Muscle layer of duodenum (tissue), 2 donors: ENCODE measurements around the gene TSSK2.
"Not testable (repeated sequence)": the region's sequence is repeated elsewhere in the genome, so short reads cannot be mapped to it uniquely, and the experiment has no call there.

Source experiments
- H3K27ac ChIP-seq: one replicate; pipeline ENCODE4 v1.7.0; 2013; ENCODE audit warnings: mild to moderate bottlenecking, low read length
- H3K27me3 ChIP-seq: one replicate; pipeline ENCODE4 v1.7.0; 2013; ENCODE audit warnings: low read depth, mild to moderate bottlenecking, control low read depth, low read length
- H3K36me3 ChIP-seq, 2 donors: one replicate each; pipeline ENCODE4 v1.7.0; 2013; ENCODE audit warnings: low read length in 2 of 2, control low read depth in 1 of 2, mild to moderate bottlenecking in 1 of 2; ENCODE audit not compliant: insufficient read depth in 2 of 2, control insufficient read depth in 1 of 2
- H3K4me1 ChIP-seq, 2 donors: one replicate each; pipeline ENCODE4 v1.7.0; 2013; ENCODE audit warnings: low read length in 2 of 2, mild to moderate bottlenecking in 2 of 2, control low read depth in 1 of 2, moderate library complexity in 1 of 2; ENCODE audit not compliant: insufficient read depth in 2 of 2, control insufficient read depth in 1 of 2
- H3K4me3 ChIP-seq, 2 donors: one replicate each; pipeline ENCODE4 v1.7.0; 2013; ENCODE audit warnings: low read length in 2 of 2, low read depth in 1 of 2, mild to moderate bottlenecking in 1 of 2
- H3K9me3 ChIP-seq, 2 donors: one replicate each; pipeline ENCODE4 v1.7.0; 2013; ENCODE audit warnings: low read length in 2 of 2, control low read depth in 1 of 2, mild to moderate bottlenecking in 1 of 2; ENCODE audit not compliant: control insufficient read depth in 1 of 2
- donor health status: healthy.

The TSSK2 gene

DNA sequence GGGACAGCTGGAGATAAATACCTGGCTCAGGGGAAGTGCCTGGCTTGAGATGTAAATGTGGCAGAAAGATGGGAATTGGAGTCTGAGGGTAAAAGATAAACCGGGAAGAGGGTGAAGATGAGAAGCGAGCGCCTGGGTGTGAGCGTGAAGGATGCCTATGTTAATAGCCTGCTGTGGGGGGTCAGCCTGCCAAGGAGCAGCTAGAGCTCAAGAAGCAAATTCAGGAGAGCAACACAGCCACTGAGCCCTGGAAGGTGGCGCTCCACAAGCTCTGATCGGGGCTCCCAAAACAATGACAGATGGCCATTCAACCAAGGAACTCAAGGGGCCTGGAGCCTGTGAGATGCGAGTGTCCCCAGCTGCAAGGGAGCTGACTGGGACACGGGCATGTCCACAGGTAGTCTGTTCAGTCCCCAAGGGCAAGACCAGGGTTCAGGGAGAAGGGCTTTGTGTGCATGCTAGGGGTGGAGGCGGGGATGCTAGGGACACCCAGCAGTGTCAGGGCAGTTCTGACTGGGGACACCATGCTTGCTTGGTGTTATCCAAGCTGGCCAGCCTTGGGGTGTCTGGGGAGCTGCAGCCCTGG, 16.2 kb downstream of the TSSK2 start:
- Histone ChIP-seq H3K36me3 (peaks cover 2 to 4% of the 10 kb centered on the region in 2 donors), H3K27me3 (peaks cover 26% of the 10 kb centered on the region), H3K4me3 (no peak overlapping the region), H3K27ac (no peak overlapping the region), H3K4me1 (peaks cover 0 to 20% of the 10 kb centered on the region in 2 donors), H3K9me3 (peaks cover 0 to 3% of the 10 kb centered on the region in 2 donors)

DNA sequence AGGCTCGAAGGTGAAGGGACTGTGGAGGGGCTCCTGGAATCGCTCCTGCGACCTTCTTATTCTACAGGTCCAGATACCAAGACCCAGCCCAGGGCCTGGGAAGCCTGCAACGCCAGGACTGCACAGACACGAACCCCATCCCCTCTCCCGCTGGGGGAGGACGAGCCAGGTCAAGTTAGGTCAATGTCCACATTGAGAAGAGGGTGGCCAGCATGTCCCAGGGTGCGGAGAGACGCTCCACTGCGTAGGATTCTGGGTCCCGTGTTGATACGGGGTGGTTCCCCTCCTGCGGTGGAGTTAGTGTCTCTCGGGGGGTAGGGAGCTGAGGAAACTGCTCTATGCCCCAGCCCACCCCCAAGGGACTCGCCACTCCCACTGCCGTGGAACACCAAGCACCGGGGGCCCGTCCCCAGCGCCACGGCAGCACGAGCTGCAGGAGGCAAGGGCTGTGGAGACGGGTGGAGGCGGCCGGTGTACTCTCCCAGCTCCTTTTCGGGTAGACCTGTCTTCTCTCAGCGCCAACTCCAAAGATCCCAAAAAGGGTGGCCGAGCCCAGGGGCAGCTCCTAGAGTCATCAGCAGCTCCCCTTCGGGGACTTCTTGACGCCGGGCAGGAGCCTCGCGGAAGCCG, 17.4 kb downstream of the TSSK2 start:
- Histone ChIP-seq H3K4me1 (peaks cover 0 to 15% of the 10 kb centered on the region in 2 donors), H3K36me3 (peaks cover 0 to 2% of the 10 kb centered on the region in 2 donors), H3K9me3 (peaks cover 0 to 3% of the 10 kb centered on the region in 2 donors), H3K27me3 (peaks cover 26% of the 10 kb centered on the region), H3K27ac (no peak overlapping the region), H3K4me3 (peak overlapping the region in 1 of 2 donors; percentile 51)

DNA sequence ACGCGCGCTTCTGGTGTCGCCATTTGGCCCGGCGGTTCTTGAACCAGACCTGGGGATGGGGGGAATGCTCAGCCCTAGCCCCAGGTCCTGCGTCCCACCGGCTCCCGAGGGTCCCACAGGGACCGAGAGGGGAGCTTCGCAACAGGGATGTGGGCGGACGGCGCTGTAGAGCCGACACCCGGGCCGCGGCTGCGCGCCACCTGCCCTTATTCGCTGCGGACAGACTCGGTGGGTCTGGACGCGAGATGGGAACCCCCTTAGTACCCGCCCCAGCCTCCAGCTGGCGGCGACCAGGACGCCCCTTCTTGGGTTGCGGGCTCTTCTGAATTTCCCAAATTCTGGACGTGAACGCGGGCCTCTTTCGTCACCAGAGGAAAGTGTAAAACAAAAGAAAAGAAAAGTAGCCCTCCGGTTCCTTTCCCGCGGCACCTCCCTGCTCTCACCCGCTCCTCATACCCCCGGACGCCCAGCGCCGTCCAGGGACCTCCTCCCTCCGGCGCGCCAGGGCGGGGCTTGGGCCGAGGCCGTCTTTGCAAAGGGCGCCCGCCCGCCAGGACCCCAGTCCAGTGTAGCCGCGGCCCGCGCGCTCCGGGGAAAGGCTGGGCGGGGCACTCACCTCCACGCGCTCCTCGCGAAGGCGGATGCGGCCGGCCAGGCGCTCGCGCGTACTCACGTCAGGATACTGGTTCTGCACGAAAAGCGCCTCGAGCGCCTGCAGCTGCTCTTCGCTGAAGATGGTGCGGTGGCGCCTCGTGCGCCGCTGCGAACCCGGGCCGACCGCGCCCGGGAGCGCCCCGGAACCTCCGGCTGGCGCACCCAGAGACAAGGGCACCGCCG, 18.2 kb downstream of the TSSK2 start:
- peak overlapping the region in 1 of 2 donors; percentile 51 for H3K4me3 ChIP-seq
- H3K9me3 ChIP-seq: peaks cover 0 to 3% of the 10 kb centered on the region in 2 donors
- peaks cover 0 to 10% of the 10 kb centered on the region in 2 donors for H3K4me1 ChIP-seq
- no peak overlapping the region for H3K27ac ChIP-seq
- H3K27me3 ChIP-seq: peaks cover 26% of the 10 kb centered on the region
- H3K36me3 ChIP-seq: peaks cover 0 to under 1% of the 10 kb centered on the region in 2 donors

DNA sequence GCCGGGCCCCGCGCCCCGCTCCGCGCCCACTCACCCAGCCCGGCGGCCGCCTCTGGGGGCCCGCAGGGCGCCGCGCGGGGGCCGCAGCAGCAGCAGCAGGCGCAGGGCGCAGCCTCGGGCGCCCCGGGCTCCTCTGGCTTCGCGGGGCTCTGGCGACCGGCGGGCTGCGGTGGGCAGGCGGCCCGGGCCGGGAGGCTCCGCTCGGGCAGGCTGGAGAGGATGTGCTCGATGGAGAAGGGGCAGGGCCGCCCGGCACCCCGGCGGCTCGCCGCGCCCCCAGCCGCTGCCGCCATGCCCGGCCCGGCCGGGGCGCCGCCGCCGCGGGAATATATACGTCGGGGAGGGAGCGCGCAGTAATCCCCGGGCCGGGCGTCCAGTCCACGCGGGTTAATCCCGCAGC, 18.9 kb downstream of the TSSK2 start, which contains the start of gene GSC2:
Gene GSC2, minus strand, starts transcription at position 302 of the 400 bp plus-strand sequence. Its CDS starts 9 bp downstream, at position 293.
- H3K4me3 ChIP-seq: peak within 1 kb of the TSS in 1 of 2 donors; percentile 51
- no peak within 1 kb of the TSS for H3K27ac ChIP-seq
- peaks cover 0 to 3% of the 10 kb centered on the region in 2 donors for H3K9me3 ChIP-seq
- peaks cover 26% of the 10 kb centered on the region for H3K27me3 ChIP-seq
- peaks cover 0 to 10% of the 10 kb centered on the region in 2 donors for H3K4me1 ChIP-seq
- no peaks in the 10 kb centered on the region for H3K36me3 ChIP-seq

DNA sequence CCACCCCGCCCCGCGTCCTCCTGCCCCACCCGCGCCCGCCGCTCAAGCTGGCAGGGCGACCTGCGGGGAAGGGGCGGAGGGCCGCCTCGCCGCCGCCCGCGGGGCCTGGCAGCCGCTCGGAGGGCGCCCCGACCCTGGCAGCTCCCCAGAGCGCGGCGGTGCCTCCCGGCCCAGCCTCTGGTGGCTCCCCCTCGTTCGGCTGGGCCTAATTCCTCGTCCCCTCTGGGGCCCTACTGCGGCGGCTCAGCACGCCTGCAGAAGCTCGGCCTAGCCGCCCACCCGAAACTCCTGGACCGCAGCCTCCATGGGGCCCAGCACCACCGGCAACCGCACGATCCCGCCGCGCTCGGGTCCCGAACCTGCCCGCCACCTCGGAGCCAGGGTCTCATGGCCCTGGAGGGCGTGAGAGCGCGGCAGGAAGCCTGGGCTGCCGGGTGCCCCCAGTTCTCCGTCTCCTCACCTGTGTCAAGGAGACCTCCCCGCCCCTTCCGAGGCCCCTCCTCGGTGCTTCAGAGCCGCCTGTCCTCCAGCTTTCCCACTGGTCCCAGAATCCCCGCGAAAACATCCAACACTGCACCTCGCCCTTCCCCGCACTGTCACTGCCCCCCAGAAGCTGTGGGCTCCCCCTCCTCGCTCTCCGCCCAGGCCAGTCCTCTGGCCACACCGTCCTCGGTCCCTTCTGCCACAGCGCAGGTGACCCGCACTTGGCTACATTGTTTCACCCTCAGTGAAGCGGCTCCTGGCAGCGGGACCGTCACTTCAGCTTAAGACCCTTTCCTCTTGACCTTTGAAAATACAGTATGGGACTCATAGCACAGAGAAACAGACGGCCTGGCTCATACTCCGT, 19.6 kb downstream of the TSSK2 start:
- peaks cover 26% of the 10 kb centered on the region for H3K27me3 ChIP-seq
- H3K27ac ChIP-seq: no peak overlapping the region
- no peak overlapping the region for H3K4me3 ChIP-seq

DNA sequence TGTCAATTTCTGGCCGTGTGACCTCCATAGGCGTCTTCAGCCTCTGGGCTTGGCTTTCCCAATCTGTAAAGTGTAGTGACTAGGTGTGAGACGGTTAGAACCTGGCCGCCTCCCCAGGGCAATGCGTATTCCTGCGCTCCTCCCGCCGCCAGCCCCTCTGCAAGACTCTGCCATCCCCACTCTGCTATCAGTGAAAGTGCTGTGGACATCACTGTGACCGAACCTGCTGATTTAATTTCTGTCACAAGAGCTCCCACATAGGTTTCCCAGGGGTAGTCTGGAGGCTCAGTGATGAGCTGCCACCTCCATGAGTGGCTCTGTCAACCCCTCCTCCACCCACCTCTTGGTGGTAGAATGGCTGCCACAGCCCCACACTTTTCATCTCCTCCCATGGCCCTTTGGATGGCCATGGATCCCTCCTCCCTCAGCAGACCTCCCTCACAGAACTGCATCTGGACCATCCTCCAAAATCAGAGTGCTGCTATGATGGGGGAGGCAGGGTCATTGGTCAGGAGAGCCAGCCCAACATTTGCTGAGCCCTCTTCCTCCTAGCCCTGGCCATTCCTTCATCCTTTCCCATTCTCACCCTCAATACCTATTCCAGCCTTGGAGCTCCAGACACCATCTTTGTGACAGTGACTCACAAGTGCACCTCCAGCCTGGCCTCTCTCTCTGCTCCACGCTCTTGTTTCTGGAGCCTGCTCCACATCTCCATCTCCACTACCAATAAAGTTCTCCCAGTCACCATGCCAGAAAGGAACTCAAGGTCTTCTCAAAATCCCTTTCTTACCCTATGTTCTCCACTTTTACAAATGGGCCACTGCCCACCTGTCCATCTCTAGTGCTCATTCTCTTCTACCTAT, 20.5 kb downstream of the TSSK2 start:
- H3K4me1 ChIP-seq: peaks cover 0 to 10% of the 10 kb centered on the region in 2 donors
- H3K4me3 ChIP-seq: no peak overlapping the region
- H3K36me3 ChIP-seq: no peaks in the 10 kb centered on the region
- peaks cover 0 to 3% of the 10 kb centered on the region in 2 donors for H3K9me3 ChIP-seq
- H3K27ac ChIP-seq: no peak overlapping the region
- peaks cover 26% of the 10 kb centered on the region for H3K27me3 ChIP-seq

More for the DNA sequence above, 19.6 kb downstream of the TSSK2 start:
- Histone ChIP-seq H3K9me3 (peaks cover 0 to 3% of the 10 kb centered on the region in 2 donors), H3K4me1 (peaks cover 0 to 10% of the 10 kb centered on the region in 2 donors), H3K36me3 (no peaks in the 10 kb centered on the region)

DNA sequence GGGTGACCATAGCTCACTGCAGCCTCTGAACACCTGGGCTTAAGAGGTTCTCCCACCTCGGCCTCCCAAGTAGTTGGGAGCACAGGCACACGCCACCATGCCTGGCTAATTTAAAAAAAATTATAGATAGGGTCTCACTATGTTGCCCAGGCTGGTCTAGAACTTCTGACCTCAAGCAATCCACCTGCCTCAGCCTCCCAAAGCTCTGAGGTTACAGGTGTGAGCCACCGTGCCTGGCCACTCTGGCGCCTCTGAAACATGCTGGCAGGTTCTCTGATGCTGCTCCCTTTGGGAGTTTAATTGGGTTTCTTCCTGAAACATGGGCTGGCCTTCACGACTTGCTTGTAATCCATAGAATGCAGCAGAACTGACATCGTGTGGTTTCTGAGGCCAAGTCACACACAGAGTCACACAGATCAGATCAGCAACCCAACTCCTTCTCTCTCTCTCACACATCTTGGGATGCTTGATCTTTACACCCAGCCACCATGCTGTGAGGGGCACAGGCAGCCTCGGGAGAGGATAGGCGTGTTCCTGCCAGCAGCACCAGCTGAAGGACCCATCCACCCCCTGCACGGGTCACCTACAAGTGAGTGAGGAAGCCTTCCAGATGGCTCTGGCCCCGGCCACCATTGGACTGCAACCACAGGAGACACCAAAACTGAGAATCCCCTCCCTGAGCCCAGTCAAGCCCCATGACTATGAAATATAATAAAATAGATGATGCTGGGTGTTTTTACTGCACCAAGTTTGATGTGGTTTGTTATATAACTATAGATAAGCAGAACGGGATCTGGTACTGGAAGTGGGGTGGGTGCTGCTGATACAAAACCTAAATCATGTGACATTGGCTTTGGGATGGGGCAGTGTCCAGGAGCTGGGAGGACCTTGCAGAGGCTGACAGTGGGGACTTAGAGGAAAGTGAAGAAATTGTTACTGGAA, 22.1 kb downstream of the TSSK2 start:
- no peak overlapping the region for H3K27ac ChIP-seq
- peaks cover 0 to 10% of the 10 kb centered on the region in 2 donors for H3K4me1 ChIP-seq
- no peak overlapping the region for H3K4me3 ChIP-seq
- peaks cover 0 to 3% of the 10 kb centered on the region in 2 donors for H3K9me3 ChIP-seq
- H3K27me3 ChIP-seq: peaks cover 25% of the 10 kb centered on the region
- H3K36me3 ChIP-seq: no peaks in the 10 kb centered on the region

DNA sequence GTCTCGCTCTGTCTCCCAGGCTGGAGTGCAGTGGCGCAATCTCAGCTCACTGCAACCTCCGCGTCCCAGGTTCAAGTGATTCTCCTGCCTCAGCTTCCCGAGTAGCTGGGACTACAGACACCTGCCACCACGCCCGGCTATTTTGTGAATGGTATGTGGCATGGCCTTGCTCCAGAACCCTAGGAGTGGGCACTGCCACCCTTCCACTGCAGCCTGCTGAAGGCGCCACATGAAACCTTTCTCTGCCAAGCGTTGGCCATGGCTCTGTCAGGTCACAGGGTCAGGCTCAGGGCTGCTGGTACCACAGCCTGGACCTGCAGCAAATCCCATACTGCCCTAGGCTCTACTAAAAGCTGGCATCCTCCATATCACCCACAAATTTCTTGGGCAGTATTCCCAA, 25.0 kb downstream of the TSSK2 start:
- H3K4me3 ChIP-seq, H3K4me1 ChIP-seq: not testable (repeated sequence)
- H3K27me3 ChIP-seq: peaks cover 11% of the 10 kb centered on the region

DNA sequence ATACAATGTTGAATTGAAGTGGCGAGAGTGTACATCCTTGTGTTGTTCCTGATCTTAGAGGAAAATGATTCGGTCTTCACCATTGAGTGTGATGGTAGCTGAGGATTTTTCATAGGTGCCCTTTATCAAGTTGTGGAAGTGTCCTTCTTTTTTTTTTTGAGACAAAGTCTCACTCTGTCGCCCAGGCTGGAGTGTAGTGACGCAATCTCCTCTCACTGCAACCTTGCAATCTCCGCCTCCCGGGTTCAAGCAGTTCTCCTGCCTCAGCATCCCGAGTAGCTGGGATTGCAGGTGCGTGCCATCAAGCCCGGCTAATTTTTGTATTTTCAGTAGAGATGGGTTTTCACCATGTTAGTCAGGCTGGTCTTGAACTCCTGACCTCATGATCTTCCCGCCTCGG, 27.5 kb downstream of the TSSK2 start:
- H3K27ac ChIP-seq, H3K4me3 ChIP-seq, H3K9me3 ChIP-seq, H3K4me1 ChIP-seq, H3K36me3 ChIP-seq, H3K27me3 ChIP-seq: not testable (repeated sequence)

More for the DNA sequence above, 25.0 kb downstream of the TSSK2 start:
- H3K9me3 ChIP-seq, H3K36me3 ChIP-seq, H3K27ac ChIP-seq: not testable (repeated sequence)
